Non-pigmented ciliary epithelial cell (primary cell): ENCODE data around the gene GPC3.

Source experiments
- DNase-seq: peaks from one replicate; pipeline ENCODE4 v3.0.0-alpha.2; 2010; ENCODE audit warnings: low read depth

GPC3 gene

GRCh38 chrX:133968109-133968508 is 17.3 kb downstream of the GPC3 start:
- no peak for DNase-seq

DNA sequence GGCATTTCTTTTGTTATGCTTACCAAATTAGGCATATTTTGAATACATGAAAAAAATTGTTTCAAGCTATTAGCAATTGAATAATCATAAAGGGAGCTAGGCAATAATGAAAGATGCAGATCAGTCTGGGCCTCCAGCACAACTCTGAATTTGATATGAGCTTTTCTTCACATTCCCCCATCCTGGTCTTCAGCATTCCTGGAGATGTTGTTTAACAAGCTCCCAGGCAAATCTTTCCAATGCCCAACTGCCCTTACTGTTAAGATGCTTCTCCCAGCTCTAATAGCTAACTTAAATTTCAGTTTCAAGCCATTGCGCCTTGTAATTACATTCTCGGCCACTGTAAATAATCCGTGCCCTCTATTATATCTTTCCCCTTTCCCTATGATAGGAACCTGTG is 19.2 kb downstream of the GPC3 start:
- no peak for DNase-seq

GRCh38 chrX:133965321-133965720 is 20.1 kb downstream of the GPC3 start:
- DNase-seq, result no peak

DNA sequence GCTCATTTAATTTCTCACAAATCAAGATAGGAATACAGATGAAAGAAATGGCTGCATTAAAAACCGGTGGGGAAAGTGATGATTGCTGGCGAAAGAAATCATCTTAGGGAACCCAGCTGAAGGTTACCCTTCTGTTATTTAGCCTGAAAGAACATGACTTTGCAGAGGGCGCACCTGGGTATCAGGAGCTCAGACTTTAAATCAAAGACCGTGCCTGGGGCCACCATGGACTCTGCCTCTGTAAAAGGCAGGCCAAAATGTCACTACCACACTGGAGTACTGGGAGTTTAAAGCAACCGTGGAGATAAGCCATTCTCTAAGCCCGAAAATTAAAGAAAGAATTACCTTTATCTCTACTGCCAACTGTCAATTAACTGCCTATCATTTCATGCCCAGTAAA is 24.3 kb downstream of the GPC3 start:
- DNase-seq, result no peak

- DNase-seq, result no peak
Measured at GRCh38 chrX:133959972-133960371, 25.4 kb downstream of the GPC3 start.

GRCh38 chrX:133958997-133959688 is 26.3 kb downstream of the GPC3 start:
- no peak for DNase-seq

- no peak for DNase-seq
Measured at GRCh38 chrX:133956570-133957340, 28.6 kb downstream of the GPC3 start.

DNA sequence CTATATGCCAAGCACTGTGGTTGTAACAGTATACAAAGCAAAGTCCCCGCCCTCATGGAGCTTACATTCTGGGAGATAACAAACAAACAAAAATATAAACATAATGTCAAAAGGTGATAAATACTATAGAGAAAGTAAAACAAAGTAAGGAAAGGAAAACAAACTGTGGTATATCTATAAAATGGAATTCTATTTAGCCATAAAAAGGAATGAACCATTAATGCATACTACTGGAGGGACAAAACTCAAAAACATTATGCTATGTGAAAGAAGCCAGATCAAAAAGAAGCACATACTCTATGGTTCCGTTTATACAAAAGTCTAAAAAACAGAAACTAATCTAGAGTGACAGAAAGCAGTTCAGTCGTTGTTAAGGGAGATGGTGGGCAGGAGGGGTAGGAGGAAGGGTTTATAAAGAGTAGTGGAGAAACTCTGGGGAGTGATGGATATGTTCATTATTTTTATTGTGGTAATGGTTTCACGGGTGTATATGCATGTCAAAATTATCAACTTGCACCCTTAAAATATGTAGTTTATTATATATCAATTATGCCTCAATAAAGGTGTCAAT is 31.5 kb downstream of the GPC3 start:
- no peak for DNase-seq

DNA sequence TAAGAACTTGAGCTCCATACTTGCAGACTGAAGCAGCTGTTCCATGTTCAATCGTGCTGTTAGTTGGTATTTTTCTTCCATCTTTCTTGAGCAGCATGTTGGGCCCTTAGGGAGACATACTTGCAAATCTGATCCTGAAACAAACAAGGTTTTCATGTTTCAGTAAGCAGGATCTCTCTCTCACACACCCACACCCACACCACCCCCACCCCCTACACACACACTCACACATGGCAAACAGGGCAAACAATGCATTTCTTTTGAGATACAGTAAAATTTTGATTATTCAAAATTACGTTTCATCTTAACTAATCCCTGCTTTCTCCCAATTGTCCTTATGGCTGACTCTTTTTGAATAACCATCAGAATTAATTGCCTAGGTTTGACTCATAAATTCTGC is 32.3 kb downstream of the GPC3 start:
- DNase-seq, result no peak

- DNase-seq, result no peak
Measured at GRCh38 chrX:133951098-133951497, 34.3 kb downstream of the GPC3 start.

DNA sequence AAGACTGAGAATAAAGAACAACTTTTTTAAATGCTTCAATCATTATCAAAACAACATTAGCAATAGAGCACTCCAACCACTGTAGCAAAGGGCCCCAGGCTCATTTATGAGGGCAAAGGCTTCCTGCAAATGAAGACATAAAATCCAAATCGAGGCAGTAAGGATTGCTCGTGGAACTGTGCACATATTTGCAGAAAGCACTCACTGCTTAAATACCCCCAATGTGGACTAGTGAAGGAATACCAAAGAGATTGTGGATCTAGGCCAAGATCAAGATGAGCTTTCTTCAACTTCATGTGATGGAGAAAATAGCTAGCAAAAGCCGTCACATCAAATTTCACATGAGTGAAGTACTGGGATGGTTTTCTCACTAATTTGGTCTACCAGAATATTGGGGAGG is 35.2 kb downstream of the GPC3 start:
- DNase-seq, result no peak

GRCh38 chrX:133948895-133949294 is 36.5 kb downstream of the GPC3 start:
- no peak for DNase-seq

DNA sequence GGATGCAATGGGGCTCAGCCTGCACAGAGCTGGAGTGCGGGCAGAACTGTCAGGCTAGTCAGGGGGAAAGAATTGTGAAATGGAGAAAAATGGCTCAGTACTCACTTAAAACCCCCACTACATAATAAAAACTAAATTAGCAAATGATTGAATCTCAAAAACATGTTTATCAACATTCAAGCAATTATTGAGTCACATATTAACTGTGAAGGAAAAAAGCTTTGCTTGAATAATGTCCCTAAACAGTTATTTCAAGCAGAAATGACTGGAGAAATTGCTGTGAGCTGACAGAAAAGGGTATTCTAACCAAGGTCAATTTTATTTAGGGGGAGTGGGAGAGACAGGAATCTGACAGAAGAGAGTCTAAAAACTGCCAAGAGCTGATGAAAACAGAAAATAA is 37.4 kb downstream of the GPC3 start:
- no peak for DNase-seq

DNA sequence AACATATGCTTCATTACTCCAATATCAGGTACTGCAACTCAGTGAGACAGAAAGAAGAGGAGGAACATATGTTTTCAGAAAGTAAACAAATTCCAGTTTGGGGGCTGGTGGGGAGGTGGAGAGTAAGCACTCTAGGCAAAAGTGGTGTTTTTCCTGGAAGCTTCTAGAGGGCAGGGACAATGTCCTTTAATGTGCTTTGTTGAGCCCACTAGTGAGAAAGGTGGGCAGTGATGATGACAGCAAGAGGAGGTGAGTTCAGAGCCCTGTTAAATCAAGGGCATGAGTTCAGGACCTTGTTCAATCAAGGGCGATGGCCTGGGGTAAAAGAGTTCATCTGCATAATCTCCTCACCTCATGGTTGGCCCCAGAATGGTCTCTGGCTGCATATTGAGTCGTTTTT is 38.4 kb downstream of the GPC3 start:
- DNase-seq, result no peak

DNA sequence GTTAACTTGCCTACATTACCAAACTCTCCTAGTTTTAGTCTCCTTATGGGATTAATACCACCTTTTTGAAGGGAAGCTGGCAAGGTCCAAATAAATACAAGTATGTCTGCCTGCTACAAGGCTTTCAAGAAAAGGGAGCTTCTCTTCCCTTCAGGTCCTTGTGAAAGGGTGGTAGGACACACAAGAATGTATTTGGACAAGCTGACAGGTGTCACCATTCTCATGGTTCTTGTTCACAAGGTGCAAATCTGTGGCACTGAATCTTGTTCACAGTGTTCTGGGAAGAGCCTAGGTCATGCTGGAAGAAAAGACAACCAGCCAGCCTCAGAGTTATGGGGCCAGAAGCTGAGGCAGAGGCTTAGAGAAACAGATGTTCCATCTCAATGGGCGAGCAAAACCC is 41.9 kb downstream of the GPC3 start:
- no peak for DNase-seq

DNA sequence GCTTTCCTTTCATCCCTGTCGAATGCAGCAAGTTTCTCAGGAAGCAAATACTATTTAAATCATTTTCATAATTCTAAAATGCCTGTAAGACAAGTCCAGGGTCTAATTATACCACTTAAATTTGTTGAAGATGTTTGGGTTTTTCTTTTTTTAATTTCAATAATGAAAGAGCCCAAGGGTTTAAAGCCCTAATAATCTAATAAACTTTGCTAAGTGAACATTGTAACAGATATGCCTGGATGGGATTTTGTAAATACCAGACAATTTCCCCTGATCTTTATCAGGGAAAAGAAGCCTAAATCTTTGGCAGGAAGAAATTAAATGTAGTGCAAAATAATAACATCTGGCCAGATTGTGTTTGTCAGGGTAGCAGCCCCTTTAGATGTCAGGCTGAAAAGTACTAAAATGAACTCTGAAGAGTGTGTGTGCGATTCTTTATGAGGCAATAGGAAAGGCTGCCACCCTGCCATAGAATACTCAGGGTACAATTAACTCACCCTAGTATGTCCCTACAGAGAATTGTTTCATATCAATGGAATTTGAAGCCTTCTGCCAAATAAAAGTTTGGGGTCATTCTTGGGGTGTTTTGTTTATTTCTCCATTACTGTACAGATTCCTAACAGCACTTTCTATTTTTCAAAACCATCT is 45.6 kb downstream of the GPC3 start:
- no peak for DNase-seq

- DNase-seq, result no peak
Measured at GRCh38 chrX:133938530-133938929, 46.9 kb downstream of the GPC3 start.

DNA sequence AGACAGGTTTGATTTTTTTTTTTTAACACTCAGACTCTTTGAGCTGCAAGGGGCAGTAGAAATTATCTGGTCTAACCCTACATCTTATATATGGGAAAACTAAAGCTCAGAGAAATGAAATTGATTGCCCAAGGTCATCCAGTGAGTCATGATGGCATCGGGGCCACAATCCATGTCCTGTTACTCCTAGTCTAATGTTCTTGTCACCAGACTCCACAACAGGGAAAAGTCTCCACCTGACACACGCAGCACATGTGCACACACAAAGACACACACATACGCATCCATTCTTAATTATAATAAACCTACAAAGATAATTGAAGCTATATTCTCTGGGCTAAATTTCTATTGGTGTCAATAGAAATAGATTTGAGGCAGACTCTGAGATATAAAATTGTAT is 48.4 kb downstream of the GPC3 start:
- DNase-seq, result no peak

- no peak for DNase-seq
Measured at GRCh38 chrX:133935076-133935475, 50.3 kb downstream of the GPC3 start.

DNA sequence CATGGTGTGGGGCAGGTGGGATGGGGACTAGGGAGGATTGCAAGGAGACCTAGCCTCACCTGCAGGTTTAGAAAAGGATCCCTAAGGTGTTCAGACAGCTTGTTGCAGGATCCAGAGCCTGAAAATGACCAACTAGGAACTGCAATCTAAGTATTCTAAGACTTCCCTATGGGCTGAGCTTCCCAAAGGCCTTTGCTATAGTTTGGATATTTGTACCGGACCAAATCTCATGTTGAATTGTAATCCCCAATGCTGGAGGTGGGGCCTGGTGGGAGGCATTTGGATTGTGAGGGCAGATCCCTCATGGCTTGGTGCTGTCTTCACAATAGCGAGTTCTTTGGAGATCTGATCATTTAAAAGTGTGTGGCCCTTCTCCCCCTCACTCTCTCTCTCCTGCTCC is 52.1 kb downstream of the GPC3 start:
- no peak for DNase-seq

- DNase-seq, result no peak
Measured at GRCh38 chrX:133929836-133930464, 55.4 kb downstream of the GPC3 start.

GRCh38 chrX:133928365-133928764 is 57.0 kb downstream of the GPC3 start:
- no peak for DNase-seq

- DNase-seq, result no peak
Measured at GRCh38 chrX:133926809-133927208, 58.6 kb downstream of the GPC3 start.
